Progenitor cell of endocrine pancreas (in vitro differentiated cells): ENCODE measurements around the gene CPSF4. TPM values are rescaled to one million over a fixed set of nuclear protein-coding genes. Genes with fewer than 3 reads are reported as not detected.

Experiments used
- DNase-seq: peaks from one replicate; pipeline ENCODE4 v3.0.0; 2021; ENCODE audit warnings: low spot score; ENCODE audit not compliant: unreplicated experiment
- H3K27ac Mint-ChIP-seq: 2 replicates; pipeline ENCODE4 v1.8.0; 2021; ENCODE audit warnings: mild to moderate bottlenecking, moderate library complexity, mixed read lengths
- H3K27me3 Mint-ChIP-seq: 2 replicates; pipeline ENCODE4 v1.8.0; 2021; ENCODE audit warnings: mixed read lengths
- H3K36me3 Mint-ChIP-seq: 2 replicates; pipeline ENCODE4 v1.8.0; 2022; ENCODE audit warnings: mixed read lengths; ENCODE audit not compliant: insufficient read depth
- H3K4me1 Mint-ChIP-seq: 2 replicates; pipeline ENCODE4 v1.8.0; 2021; ENCODE audit warnings: low read depth, mixed read lengths
- H3K4me3 Mint-ChIP-seq: 2 replicates; pipeline ENCODE4 v1.8.0; 2021; ENCODE audit warnings: low read depth, mild to moderate bottlenecking, moderate library complexity, mixed read lengths
- H3K9me3 Mint-ChIP-seq: 2 replicates; pipeline ENCODE4 v1.8.0; 2021; ENCODE audit warnings: low read depth, mixed read lengths
- CTCF ChIP-seq: fragments of 200-600 bp; sonication (generic); IDR thresholded peaks from one replicate; pipeline ENCODE4 v1.5.0; 2021; ENCODE audit warnings: antibody characterized with exemption, mild to moderate bottlenecking; ENCODE audit not compliant: unreplicated experiment
- total RNA-seq: library from RNA; stranded (reverse); gene quantifications from 2 replicates; pipeline ENCODE4 v1.2.1, GENCODE V29; 2021

CPSF4 gene
- total RNA-seq, 1 donor from 2014 or later, result 77.4 TPM

GRCh38 chr7:99449326-99449725 is 10.6 kb downstream of the CPSF4 start:
- peak overlapping the region; percentile 59 for H3K27ac Mint-ChIP-seq
- H3K36me3 Mint-ChIP-seq, result peaks cover 23% of the 10 kb centered on the region
- no peak for DNase-seq
- no peak overlapping the region for H3K4me3 Mint-ChIP-seq
- H3K27me3 Mint-ChIP-seq, result no peaks in the 10 kb centered on the region
- no peak for TF ChIP-seq CTCF
- H3K4me1 Mint-ChIP-seq, result no peaks in the 10 kb centered on the region
- H3K9me3 Mint-ChIP-seq, result no peaks in the 10 kb centered on the region

- Mint-ChIP-seq H3K27ac (no peak overlapping the region), H3K9me3 (no peaks in the 10 kb centered on the region), H3K36me3 (peaks cover 13% of the 10 kb centered on the region), H3K4me1 (no peaks in the 10 kb centered on the region), H3K4me3 (no peak overlapping the region), H3K27me3 (no peaks in the 10 kb centered on the region)
- TF ChIP-seq CTCF, result no peak
- no peak for DNase-seq
Observed at GRCh38 chr7:99451936-99452335, 13.2 kb downstream of the CPSF4 start.

GRCh38 chr7:99452541-99452940 is 13.8 kb downstream of the CPSF4 start:
- H3K27ac Mint-ChIP-seq, result no peak overlapping the region

GRCh38 chr7:99453105-99453504 is 14.4 kb downstream of the CPSF4 start:
- Mint-ChIP-seq H3K27me3 (no peaks in the 10 kb centered on the region), H3K4me1 (no peaks in the 10 kb centered on the region), H3K9me3 (no peaks in the 10 kb centered on the region), H3K4me3 (no peak overlapping the region), H3K27ac (no peak overlapping the region), H3K36me3 (peaks cover 10% of the 10 kb centered on the region)
- no peak for TF ChIP-seq CTCF
- no peak for DNase-seq

More at GRCh38 chr7:99452541-99452940, 13.8 kb downstream of the CPSF4 start:
- no peaks in the 10 kb centered on the region for H3K4me1 Mint-ChIP-seq
- no peak overlapping the region for H3K4me3 Mint-ChIP-seq
- no peaks in the 10 kb centered on the region for H3K9me3 Mint-ChIP-seq
- H3K36me3 Mint-ChIP-seq, result peaks cover 13% of the 10 kb centered on the region
- DNase-seq, result no peak
- no peak for TF ChIP-seq CTCF
- H3K27me3 Mint-ChIP-seq, result no peaks in the 10 kb centered on the region

GRCh38 chr7:99455874-99456273 is 17.1 kb downstream of the CPSF4 start:
- TF ChIP-seq CTCF, result no peak
- Mint-ChIP-seq H3K27ac (peak overlapping the region; percentile 73), H3K4me1 (no peaks in the 10 kb centered on the region), H3K4me3 (no peak overlapping the region), H3K36me3 (peaks cover 19% of the 10 kb centered on the region), H3K27me3 (no peaks in the 10 kb centered on the region), H3K9me3 (no peaks in the 10 kb centered on the region)
- DNase-seq, result no peak
